DMS 273 treated with DMSO at 0.1 percent for 48 hours (cell line): ENCODE measurements around the gene IL31.
"Not testable (repeated sequence)": the region's sequence is repeated elsewhere in the genome, so short reads cannot be mapped to it uniquely, and the experiment has no call there.

Experiments
- DNase-seq: peaks from one replicate; lab custom pipeline; 2025; lab: John Stamatoyannopoulos, UW

Gene IL31

DNA sequence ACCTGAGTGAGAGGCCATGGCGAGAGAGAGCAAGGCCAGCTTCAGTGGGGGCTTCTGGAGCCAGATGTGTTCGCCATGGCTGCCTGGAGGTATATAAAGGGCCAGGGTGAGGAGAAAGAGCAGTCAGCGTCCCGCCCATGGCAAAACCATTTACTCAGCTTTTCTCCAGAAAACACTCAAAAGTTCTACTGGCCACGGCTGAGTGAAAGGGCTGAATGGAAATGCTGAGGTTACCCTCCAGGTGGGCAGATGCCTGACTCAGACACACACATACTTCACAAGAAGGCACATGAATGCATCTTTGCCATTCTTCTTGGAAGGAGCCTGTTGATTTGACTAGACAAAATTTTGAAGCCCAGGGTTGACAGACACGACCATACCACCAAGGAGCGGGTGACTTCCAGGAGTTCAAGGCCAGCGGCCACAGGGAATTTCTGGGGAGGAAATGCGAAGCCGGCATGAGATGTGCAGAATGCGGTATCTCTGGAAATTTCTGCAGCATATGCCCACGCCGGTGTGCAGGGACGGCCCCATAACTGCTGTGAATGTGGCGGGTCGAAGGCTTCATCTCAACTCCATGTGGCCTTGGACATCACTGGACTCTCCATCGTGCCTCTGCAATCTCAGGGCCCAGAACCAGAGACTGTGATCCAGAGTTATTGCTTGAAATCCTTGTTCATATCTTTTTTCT, at the start of gene IL31:
Gene IL31, minus strand, starts transcription at position 67 of the 691 bp plus-strand sequence. Its CDS starts 49 bp downstream, at position 18.
- no peak for DNase-seq

DNA sequence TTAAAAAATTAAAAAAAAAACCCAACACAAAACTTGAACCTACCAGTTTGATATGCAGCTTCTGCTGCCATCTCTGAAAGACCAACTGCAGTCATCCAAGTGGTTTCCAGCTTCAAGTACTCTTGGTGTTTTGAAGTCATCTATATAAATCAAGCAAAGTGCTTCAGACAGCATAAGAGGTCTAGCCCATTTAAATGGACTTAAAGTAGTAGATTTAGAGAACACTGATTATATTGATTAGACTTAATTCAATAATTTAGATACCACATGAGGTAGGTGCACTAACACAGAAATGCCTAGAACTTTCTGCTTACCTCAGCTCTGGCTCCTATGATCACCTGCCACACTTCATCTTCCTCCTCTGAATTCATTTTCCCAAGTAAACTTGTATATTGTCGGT, 42.4 kb upstream of the IL31 start:
- DNase-seq, result no peak

DNA sequence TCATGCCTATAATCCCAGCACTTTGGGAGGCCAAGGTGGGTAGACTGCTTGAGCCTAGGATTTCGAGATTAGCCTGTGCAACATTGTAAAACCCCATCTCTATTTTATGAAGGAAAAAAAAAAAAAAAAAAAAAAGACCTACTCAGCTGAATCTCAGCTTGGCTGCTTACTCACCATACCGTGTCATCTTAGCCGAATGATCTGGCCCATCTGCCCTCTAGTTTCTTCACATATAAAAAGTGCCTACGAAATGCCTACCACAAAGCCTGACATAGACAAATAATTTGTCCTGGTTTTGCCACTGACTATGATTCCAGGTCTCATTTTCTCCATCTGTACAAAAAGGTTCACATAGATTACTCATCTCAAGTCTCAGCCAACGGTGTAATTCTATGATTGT, 41.8 kb upstream of the IL31 start:
- no peak for DNase-seq

DNA sequence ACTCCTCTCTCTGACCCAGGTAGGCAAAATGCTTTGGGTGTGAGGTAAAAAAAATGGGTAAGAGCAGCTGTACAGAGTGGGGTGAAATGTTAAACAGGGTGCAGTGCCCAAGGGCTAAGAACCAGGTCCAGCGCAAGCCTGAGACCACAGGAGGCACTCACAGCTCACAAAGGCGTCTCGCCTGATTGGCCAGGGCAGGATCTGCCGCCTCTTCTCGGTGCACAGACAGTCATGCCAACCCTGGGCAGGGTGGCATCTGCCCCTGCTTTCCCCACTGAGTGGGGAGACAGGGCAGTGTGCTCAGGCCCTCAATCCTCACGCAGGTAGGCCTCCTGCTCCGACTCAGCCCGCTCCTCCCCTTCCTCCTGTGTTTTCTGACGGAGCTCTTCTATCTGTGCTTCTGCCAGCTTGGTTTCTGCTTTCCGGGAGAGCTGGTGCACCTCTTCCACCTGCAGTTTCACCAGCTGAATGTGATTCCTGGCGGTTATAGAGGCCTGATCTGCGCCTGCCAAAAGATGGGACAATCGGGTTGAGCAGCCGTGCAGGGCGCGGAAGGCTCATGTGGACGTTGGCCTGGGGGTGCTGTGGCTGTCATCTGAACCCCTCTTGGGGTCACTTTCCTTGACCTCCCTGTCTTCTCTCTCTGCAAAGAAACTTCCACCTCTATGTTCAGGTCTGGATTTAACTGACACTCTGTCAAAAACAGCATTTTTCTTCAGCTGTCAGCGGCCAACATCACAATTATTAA, 34.2 kb upstream of the IL31 start:
- DNase-seq, result no peak

DNA sequence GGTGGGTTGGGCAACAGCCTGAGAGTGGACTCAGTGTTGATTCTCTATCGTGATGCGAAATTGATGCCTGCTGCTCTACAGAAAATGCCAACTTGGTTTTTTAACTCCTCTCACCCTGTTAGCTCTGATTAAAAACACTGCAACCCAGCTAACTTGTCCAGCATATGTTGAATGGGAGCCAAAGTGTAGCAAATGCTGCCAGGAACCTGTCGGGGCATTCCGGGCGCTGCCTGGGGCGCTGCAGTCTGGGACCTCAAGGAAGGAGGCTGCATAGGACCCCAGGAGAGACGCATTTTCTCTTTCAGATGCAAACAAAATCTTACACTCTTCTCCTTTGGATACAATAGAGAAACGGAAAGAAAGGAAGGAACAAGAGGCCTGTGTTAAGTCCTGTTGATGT, 33.4 kb upstream of the IL31 start:
- DNase-seq, result no peak

DNA sequence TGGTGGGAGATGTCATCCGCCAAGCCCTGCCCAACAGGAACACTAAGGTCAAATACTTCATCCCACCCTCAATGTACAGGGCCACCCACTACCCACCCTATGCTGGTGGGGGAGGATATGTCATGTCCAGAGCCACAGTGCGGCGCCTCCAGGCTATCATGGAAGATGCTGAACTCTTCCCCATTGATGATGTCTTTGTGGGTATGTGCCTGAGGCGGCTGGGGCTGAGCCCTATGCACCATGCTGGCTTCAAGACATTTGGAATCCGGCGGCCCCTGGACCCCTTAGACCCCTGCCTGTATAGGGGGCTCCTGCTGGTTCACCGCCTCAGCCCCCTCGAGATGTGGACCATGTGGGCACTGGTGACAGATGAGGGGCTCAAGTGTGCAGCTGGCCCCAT, 33.0 kb upstream of the IL31 start:
- no peak for DNase-seq

DNA sequence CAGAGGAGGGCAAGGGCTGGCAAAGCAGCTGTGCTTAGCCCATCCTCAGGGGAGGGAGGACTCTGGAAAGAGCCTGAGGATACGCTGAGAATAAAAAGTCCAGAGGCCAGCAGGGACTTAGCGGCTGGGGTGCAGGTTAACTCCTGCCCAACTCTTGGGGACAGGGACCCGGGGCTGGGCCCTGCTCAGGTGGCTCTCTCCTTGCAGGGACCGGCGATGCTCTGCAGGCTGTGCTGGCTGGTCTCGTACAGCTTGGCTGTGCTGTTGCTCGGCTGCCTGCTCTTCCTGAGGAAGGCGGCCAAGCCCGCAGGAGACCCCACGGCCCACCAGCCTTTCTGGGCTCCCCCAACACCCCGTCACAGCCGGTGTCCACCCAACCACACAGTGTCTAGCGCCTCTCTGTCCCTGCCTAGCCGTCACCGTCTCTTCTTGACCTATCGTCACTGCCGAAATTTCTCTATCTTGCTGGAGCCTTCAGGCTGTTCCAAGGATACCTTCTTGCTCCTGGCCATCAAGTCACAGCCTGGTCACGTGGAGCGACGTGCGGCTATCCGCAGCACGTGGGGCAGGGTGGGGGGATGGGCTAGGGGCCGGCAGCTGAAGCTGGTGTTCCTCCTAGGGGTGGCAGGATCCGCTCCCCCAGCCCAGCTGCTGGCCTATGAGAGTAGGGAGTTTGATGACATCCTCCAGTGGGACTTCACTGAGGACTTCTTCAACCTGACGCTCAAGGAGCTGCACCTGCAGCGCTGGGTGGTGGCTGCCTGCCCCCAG, 32.3 kb upstream of the IL31 start:
- DNase-seq, result no peak

DNA sequence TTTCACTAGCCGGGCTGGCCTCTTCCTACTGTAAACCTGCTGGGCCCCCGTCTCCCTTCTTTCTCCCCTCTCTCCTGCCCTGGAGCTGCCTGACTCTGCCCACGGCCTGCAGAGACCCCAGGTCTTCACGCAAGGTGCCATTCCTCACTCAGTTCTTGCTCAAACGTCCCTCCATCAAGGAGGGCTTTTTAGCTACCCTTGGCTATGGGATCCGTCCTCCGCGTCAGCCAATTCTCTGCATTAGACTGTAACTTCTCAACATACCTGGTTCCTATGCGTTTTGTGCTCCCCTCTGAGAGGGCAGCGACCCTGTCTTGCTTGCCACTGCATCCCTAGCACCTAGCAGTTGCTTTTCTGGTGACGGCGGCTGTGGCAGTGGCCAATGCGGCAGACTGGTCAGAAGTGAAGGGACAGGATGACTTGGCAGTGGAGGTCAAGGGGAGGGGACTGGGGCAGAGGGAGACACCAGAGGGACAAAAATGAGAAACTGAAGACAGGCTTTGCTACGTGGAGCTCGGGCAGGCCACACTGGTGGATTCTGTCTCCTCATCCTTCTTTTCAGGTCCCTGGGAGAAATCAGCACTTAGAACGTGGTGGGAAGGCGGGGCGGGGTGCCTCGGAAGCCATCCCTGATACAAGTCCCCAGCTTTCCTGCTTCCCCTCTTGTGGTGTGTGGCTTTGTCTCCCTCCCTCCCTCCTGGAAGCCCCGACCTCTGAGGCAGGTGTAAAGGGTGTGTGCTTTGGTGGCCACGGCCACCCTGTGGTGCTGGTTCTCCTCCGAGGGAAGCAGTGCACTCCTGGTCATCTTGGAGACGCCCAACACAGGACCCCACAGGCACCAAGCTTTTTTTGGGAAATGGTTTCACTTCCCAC, 31.3 kb upstream of the IL31 start:
- DNase-seq, result no peak

DNA sequence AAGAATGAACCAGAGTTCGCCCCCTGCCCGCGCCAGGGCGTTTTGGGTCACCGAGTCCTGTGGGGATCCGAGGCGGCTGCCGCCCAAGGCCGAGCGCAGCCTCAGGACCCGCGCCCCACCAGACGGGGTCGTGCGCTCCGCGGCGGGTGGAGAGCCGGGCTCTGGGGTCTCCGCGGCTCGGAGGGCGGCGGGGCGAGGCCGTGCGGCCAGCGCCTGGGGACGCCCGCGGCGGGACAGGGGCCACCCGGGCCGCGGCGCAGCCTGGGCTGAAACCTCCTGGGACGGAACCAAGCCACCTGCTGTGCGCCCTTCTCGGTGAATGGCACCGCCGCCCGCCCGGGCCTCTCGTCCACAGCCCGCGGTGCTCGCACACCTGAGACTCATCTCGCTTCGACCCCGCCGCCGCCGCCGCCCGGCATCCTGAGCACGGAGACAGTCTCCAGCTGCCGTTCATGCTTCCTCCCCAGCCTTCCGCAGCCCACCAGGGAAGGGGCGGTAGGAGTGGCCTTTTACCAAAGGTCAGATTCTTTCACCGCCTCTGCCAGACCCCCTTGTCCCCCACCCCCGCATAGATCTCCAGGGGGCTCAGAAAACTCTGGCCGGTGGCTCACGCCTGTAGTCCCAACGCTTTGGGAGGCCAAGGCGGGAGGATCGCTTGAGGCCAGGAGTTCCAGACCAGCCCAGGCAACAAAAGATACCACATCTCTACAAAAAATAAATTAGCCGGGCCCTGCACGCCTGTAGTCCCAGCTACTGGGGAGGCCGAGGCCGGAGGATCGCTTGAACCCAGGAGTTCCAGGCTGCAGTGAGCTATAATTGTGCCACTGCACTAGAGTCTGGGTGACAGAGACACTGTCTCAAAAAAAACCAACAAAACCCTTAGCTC, 30.4 kb upstream of the IL31 start:
- no peak for DNase-seq

DNA sequence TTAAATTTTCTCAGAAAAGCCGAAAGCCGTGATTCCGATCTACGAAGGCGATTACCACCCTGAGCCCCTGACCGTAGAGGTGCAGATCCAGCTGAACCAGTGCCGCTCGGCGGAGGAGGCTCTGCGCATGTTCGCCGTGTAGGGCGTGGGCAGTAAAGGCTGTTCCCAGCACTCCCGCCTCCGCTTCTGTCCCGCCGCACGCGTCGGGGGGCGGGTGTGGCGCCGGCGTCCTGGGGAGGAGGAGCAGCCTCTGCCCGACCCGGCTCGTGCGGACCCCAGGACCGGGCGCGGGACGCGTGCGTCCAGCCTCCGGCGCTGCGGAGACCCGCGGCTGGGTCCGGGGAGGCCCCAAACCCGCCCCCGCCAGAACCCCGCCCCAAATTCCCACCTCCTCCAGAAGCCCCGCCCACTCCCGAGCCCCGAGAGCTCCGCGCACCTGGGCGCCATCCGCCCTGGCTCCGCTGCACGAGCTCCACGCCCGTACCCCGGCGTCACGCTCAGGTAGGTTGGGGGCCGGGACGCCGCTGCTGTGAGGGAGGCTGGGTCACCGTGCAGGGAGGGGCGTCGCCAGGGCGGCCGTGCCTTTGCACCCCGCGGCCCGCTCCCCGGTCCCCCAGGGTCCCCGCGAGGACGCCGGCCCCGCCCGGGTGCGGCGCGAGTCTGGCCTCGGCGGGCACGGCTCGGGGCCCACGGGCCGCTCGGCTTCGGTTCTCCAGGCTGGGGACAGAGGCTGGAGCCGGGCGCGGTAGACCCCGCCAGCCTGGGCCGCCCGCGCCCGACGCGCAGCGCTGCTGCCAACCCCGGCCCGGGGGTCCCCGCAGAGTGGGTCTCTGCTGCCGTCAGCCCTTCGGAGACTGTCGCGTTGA, 29.5 kb upstream of the IL31 start, which contains the start of gene B3GNT4:
Gene B3GNT4, plus strand, starts transcription at position 409 of the 866 bp plus-strand sequence. CDS start 910 bp downstream, outside the sequence.
- no peak for DNase-seq

DNA sequence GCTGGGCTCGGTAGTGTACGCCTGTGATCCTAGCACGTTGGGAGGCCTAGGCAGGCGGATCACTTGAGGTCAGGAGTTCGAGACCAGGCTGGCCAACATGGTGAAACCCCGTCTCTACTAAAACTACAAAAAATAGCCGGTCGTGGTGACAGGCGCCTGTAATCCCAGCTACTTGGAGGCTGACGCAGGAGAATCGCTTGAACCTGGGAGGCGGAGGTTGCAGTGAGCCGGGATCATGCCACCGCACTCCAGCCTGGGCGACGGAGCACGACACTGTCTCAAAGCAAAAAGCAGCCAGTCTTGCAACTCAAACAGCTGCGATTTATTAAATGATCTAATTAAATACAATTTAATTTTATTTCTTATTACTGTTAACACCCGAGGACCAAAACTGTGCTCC, 28.8 kb upstream of the IL31 start:
- DNase-seq, result not testable (repeated sequence)

DNA sequence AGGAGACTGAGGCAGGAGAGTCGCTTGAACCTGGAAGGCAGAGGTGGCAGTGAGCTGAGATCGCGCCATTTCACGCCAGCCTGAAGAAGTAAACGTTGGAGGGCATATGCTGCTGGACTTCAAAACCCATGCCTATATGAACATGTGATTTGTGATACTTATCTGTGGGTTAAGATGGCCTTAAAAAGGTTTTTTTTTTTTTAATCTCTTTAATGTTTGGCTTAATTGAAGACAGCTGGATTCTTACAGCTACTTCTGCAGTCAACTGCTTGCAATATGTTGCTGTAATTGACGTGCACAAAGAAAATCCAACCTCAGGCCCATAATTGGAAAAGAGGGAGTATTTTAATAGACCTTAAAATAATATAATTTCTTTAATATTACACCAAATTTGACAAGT, 28.0 kb upstream of the IL31 start:
- DNase-seq, result no peak

DNA sequence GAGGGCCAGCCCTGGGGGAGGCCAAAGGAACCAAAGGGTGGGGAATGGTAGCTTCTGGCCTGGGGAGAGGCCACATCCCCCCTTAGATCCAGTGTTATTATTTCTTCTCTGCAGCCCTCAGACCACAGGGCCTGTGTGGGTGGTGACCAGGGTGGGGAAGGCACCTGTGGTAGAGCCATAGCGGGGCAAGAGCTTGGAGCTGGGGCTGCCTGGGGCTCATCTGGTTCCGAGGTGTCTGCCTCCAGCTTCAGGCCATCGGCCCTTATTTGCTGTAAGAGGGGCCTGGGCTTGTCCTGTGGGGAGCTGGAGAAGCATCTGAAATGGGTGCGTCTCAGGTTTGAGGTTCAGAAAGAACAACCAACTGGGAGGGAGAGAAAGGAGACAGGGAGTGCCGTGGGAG, 27.4 kb upstream of the IL31 start:
- DNase-seq, result no peak

DNA sequence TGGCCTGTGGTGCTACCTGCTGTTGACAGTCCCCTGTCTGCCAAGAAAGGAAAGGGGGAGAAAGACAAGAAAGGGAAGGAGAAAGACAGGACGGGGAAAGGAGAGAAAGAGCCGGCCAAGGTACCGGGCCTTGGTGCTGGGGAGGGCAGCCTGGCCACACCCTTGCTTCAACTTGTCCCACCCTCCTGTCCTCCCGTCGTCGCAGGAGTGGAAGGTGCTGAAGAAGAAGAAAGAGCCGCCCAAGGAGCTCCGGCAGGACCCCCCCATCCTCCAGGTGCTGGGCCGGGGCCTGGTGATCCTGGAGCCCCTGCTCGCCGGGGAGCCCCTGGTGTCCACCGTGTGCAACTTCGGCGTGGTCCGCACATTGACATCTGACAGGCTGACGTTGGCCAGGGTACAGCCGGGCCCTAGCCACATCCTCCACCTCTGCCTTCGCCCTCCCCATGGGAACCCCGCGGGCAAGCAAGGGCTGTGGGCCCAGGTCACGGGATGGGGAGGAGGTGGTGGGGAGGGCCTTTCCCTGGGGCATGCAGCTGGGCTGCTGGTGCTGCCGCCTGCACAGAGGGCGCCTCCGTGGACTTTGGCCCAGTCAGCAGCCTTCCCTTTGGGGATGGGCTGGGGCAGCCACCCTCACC, 26.6 kb upstream of the IL31 start:
- no peak for DNase-seq

DNA sequence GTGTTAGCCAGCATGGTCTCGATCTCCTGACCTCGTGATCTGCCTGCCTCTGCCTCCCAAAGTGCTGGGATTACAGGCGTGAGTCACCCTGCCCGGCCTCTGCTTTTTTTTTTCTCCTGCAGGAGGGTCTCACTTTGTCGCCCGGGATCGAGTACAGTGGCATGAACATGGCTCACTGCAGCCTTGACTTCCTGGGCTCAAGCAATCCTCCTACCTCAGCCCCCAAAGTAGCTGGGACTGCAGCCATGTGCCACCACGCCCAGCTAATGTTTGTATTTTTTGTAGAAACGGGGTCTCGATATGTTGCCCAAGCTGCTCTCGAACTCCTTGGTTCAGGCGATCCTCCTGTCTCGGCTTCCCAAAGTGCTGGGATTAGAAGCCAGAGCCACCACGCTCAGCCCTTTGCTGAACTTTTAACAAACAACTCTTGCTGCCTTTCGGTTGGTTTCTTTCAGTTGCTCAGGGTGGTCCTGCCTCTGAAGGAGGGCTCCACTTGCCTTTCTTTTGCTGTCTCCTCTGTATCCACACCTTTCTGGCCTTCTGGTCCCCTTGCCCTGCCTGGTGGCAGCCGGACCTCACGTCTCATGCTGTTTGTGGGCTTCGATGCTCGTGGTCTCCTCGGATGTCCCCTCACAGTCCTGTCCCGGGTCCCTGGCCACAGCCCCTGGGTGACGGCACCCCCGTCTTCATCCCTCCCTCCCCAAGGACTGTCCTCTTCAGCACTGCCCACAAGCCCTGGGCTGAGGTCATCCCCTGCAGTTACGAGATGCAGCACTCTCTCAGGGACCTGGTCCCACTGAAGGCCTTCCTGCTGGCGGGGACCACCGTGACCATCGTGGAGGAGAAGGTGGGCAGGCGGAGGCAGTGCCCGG, 25.7 kb upstream of the IL31 start:
- no peak for DNase-seq

DNA sequence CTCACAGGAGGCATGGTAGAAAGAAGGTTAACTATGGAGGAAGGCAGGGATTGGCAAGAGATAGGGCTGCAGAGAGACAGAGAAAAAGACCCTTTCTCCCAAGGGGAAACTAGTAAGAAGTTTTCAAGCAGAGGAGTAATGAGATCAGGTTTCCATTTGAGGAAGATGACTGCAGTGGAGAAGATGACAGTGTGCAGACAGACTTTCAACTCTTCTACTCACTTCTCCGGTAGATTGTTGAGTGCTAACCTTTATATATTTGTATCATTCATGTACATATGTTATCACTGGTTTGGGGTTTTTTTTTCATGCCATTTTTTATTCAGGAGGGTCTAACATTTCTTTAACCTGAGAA, 23.6 kb upstream of the IL31 start:
- DNase-seq, result no peak

DNA sequence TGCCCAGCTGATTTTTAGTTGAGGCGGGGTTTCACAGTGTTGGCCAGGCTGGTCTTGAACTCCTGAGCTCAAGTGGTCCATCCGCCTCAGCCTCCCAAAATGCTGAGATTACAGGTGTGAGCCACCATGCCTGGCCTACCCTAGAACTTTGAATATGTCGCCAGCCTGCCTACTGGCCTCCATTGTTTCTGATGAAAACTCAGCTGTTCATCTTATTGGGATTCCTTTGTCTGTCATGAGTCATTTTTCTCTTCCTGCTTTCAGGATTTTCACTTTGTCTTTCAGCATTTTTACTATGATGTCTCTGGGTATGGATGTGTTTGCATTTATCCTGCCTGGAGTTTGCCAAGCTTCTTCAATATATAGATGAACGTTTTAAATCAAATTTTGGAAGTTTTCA, 21.4 kb upstream of the IL31 start:
- DNase-seq, result no peak

DNA sequence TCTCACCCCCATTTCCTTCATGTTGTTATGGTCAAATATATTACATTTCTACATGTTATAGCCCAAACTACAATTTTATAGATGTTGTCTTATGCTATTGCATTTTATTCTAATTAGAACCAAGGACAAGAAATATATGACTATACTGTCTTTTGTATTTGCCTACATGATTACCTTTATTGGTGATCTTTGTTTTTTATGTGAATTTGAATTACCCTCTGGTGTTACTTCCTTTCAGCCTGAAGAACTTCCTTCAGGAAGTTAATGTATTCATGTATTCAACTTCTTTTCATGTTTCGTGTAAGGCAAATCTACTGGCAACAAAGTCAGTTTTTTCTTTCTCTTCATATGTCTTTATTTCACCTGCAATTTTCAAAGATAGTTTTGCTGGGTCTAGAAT, 20.8 kb upstream of the IL31 start:
- DNase-seq, result no peak
